ENCODE results near the gene TRANK1.

GRCh38 chr3:36923523-36923943, 21.3 kb downstream of the TRANK1 start:
- TF ChIP-seq CTCF (IDR thresholded peaks at IDR 0.05) = peak in 3 of 6 experiments; percentile 17 to 44 (median 36)
- no peak for TF ChIP-seq EP300 (IDR thresholded peaks at IDR 0.05)

Data from upper lobe of left lung (tissue), 4 donors.